SHP77 treated with DMSO at 0.1 percent for 48 hours (cell line): Measurements from ENCODE around the gene AGAP1.

Experiments used
- DNase-seq: peaks from one replicate; lab custom pipeline; 2025; lab: John Stamatoyannopoulos, UW

The AGAP1 gene

GRCh38 chr2:235665661-235666212, 171.9 kb downstream of the AGAP1 start:
- DNase-seq = no peak

GRCh38 chr2:235666213-235666781, 172.5 kb downstream of the AGAP1 start:
- peak; percentile 63 for DNase-seq

- no peak for DNase-seq
These were observed 174.9 kb downstream of the AGAP1 start for GRCh38 chr2:235668782-235669181.

- peak; percentile 52 for DNase-seq
These were observed 175.5 kb downstream of the AGAP1 start for GRCh38 chr2:235669269-235669831.

GRCh38 chr2:235669983-235670962, 176.4 kb downstream of the AGAP1 start:
- DNase-seq = no peak

- no peak for DNase-seq
These were observed 177.3 kb downstream of the AGAP1 start for GRCh38 chr2:235670974-235671787.

GRCh38 chr2:235672720-235673119, 178.9 kb downstream of the AGAP1 start:
- no peak for DNase-seq

- no peak for DNase-seq
These were observed 180.3 kb downstream of the AGAP1 start for GRCh38 chr2:235674146-235674545.

- no peak for DNase-seq
These were observed 181.0 kb downstream of the AGAP1 start for GRCh38 chr2:235674812-235675211.

- no peak for DNase-seq
These were observed 182.1 kb downstream of the AGAP1 start for GRCh38 chr2:235675678-235676535.

GRCh38 chr2:235676536-235676799, 182.6 kb downstream of the AGAP1 start:
- no peak for DNase-seq

GRCh38 chr2:235677276-235677788, 183.5 kb downstream of the AGAP1 start:
- no peak for DNase-seq

GRCh38 chr2:235677937-235678336, 184.1 kb downstream of the AGAP1 start:
- DNase-seq = no peak

- DNase-seq = no peak
These were observed 184.9 kb downstream of the AGAP1 start for GRCh38 chr2:235678712-235679111.

GRCh38 chr2:235679471-235679870, 185.6 kb downstream of the AGAP1 start:
- DNase-seq = no peak

GRCh38 chr2:235685024-235685721, 191.3 kb downstream of the AGAP1 start:
- no peak for DNase-seq

GRCh38 chr2:235688511-235689426, 194.9 kb downstream of the AGAP1 start:
- DNase-seq = no peak

GRCh38 chr2:235689427-235689853, 195.6 kb downstream of the AGAP1 start:
- DNase-seq = no peak
